HepG2 (cell line): ENCODE measurements around the gene BMERB1. TPM values are rescaled to one million over a fixed set of nuclear protein-coding genes. Genes with fewer than 3 reads are reported as not detected.

Experiments used
- ATAC-seq: fragments of 200-7000 bp; cut with Tn5 transposase; 3 replicates; pipeline ENCODE4 v1.9.1; 2020; ENCODE audit warnings: mild to moderate bottlenecking, moderate library complexity
- BruUV-seq: library from RNA; stranded (reverse); fragments of 400-500 nt; replicated peaks from 2 replicates; lab custom pipeline; 2021; lab: Mats Ljungman, UMichigan
- CTCF ChIA-PET: fragments of 300-600 bp; formaldehyde crosslinking; extraction: SDS; loops from one replicate; lab custom pipeline; 2021; ENCODE audit warnings: low total read pairs, inconsistent platforms, low intra/inter-chr PET ratio; lab: Yijun Ruan, JAX
- POLR2A ChIA-PET: fragments of 350-600 bp; sonication (Branson Sonifier 250); formaldehyde crosslinking; loops from one replicate; lab custom pipeline; 2020; ENCODE audit warnings: antibody characterized with exemption, inconsistent platforms; lab: Yijun Ruan, JAX
- DNase-seq: peaks from one replicate; pipeline ENCODE4 v3.0.0-alpha.2; 2015; ENCODE audit warnings: low spot score
- FAIRE-seq: peaks from 3 replicates; lab custom pipeline; 2011; peaks lifted over from hg19 to GRCh38; lab: Jason Lieb, UNC
- H2AFZ ChIP-seq: one replicate; pipeline ENCODE4 v1.6.1; 2011; ENCODE audit warnings: low read length, inconsistent platforms
- H3K27ac ChIP-seq: fragments of 300-600 bp; 3 replicates; pipeline ENCODE4 v1.8.0; 2011; ENCODE audit warnings: mixed run types, mild to moderate bottlenecking, mixed read lengths, low read length, inconsistent platforms; ENCODE audit not compliant: insufficient read depth; ENCODE audit errors: extremely low read length
- H3K27me3 ChIP-seq, 2 experiments: fragments of 200-600 bp in 1 of 2; 2 replicates in 1 of 2; 3 replicates in 1 of 2; pipeline versions ENCODE4 v1.6.0 to v1.8.0; 2011; ENCODE audit warnings: low read length in 2 of 2, mild to moderate bottlenecking in 2 of 2, moderate library complexity in 2 of 2, inconsistent platforms in 1 of 2; ENCODE audit not compliant: insufficient read depth in 2 of 2, control insufficient read depth in 1 of 2
- H3K36me3 ChIP-seq, 2 experiments: fragments of 200-600 bp in 1 of 2; replicated peaks in 1 of 2; 2 replicates in 1 of 2; 3 replicates in 1 of 2; pipeline versions ENCODE4 v1.5.1 to v1.8.0; 2011; ENCODE audit warnings: low read length in 2 of 2, inconsistent platforms in 1 of 2; ENCODE audit not compliant: insufficient read depth in 2 of 2, control insufficient read depth in 1 of 2
- H3K4me1 ChIP-seq: 2 replicates; pipeline ENCODE4 v1.5.1; 2012; ENCODE audit warnings: low read length, inconsistent platforms; ENCODE audit not compliant: insufficient read depth
- H3K4me2 ChIP-seq: 2 replicates; pipeline ENCODE4 v1.6.0; 2011; ENCODE audit warnings: low read depth, low read length, inconsistent platforms
- H3K4me3 ChIP-seq, 3 experiments: fragments of 200-600 bp in 1 of 3; sonication (generic), shearing (Covaris generic) in 1 of 3; replicated peaks in 1 of 3; 2 replicates each; pipeline ENCODE4 v1.5.1; 2011 to 2016; ENCODE audit warnings: low read length in 3 of 3, inconsistent platforms in 2 of 3, low read depth in 2 of 3, mild to moderate bottlenecking in 2 of 3, control low read depth in 1 of 3, mixed read lengths in 1 of 3; ENCODE audit not compliant: insufficient read depth in 1 of 3
- H3K79me2 ChIP-seq: one replicate; pipeline ENCODE4 v1.6.1; 2011; ENCODE audit warnings: low read length, inconsistent platforms; ENCODE audit not compliant: insufficient read depth
- H3K9ac ChIP-seq: 2 replicates; pipeline ENCODE4 v1.6.0; 2011; ENCODE audit warnings: mild to moderate bottlenecking, low read depth, low read length, inconsistent platforms; ENCODE audit not compliant: insufficient read depth
- H3K9me3 ChIP-seq: 2 replicates; pipeline ENCODE4 v1.5.1; 2012; ENCODE audit warnings: mild to moderate bottlenecking, low read length
- H4K20me1 ChIP-seq: 2 replicates; pipeline ENCODE4 v1.6.0; 2011; ENCODE audit warnings: inconsistent platforms, mild to moderate bottlenecking, low read length, moderate library complexity; ENCODE audit not compliant: insufficient read depth
- CENPBD1 ChIP-seq: sonication (generic); formaldehyde crosslinking; IDR thresholded peaks from 2 replicates; pipeline ENCODE4 v1.8.0; 2022; ENCODE audit warnings: missing genetic modification reagents, low read depth, mild to moderate bottlenecking, borderline replicate concordance
- CHCHD3 ChIP-seq: sonication (generic); formaldehyde crosslinking; IDR thresholded peaks from 2 replicates; pipeline ENCODE4 v1.8.0; 2022; ENCODE audit warnings: mild to moderate bottlenecking, missing genetic modification reagents, moderate library complexity
- DDIT3 ChIP-seq: sonication (generic); formaldehyde crosslinking; IDR thresholded peaks from 2 replicates; pipeline ENCODE4 v1.4.0; 2020; ENCODE audit warnings: mild to moderate bottlenecking, missing genetic modification reagents
- FOXO4 ChIP-seq: sonication (generic); formaldehyde crosslinking; conservative IDR thresholded peaks from 2 replicates; pipeline ENCODE4 v1.8.1; 2023; ENCODE audit warnings: missing genetic modification reagents
- GTF2F1 ChIP-seq: fragments of 150-350 bp; IDR thresholded peaks from 2 replicates; pipeline ENCODE4 v1.6.1; 2014; ENCODE audit warnings: low read length
- HDAC1 ChIP-seq: sonication (generic); formaldehyde crosslinking; IDR thresholded peaks from 2 replicates; pipeline ENCODE4 v1.5.1; 2020; ENCODE audit warnings: mild to moderate bottlenecking, missing genetic modification reagents
- HES4 ChIP-seq: sonication (generic); formaldehyde crosslinking; IDR thresholded peaks from 2 replicates; pipeline ENCODE4 v1.9.0; 2021; ENCODE audit warnings: mild to moderate bottlenecking, missing genetic modification reagents, borderline replicate concordance
- ZBTB43 ChIP-seq: sonication (generic); formaldehyde crosslinking; conservative IDR thresholded peaks from 2 replicates; pipeline ENCODE4 v1.4.0; 2020; ENCODE audit warnings: missing genetic modification reagents
- ZHX1 ChIP-seq: sonication (generic); formaldehyde crosslinking; IDR thresholded peaks from 2 replicates; pipeline ENCODE4 v1.8.1; 2022; ENCODE audit warnings: low read depth, mild to moderate bottlenecking, missing genetic modification reagents
- ZMAT3 ChIP-seq: sonication (generic); formaldehyde crosslinking; conservative IDR thresholded peaks from 2 replicates; pipeline ENCODE4 v1.7.0; 2021; ENCODE audit warnings: missing genetic modification reagents
- ZNF354B ChIP-seq: sonication (generic); formaldehyde crosslinking; IDR thresholded peaks from 2 replicates; pipeline ENCODE4 v1.8.0; 2022; ENCODE audit warnings: mild to moderate bottlenecking, missing genetic modification reagents
- ZNF367 ChIP-seq: sonication (generic); formaldehyde crosslinking; IDR thresholded peaks from 2 replicates; pipeline ENCODE4 v1.4.0; 2020; ENCODE audit warnings: missing genetic modification reagents, borderline replicate concordance
- ZNF572 ChIP-seq: sonication (generic); formaldehyde crosslinking; IDR thresholded peaks from 2 replicates; pipeline ENCODE4 v1.5.1; 2020; ENCODE audit warnings: mild to moderate bottlenecking, missing genetic modification reagents
- ZNF674 ChIP-seq: sonication (generic); formaldehyde crosslinking; IDR thresholded peaks from 2 replicates; pipeline ENCODE4 v1.5.0; 2020; ENCODE audit warnings: low read depth, mild to moderate bottlenecking, missing genetic modification reagents
- WGBS: methylation state at CpG from one replicate; pipeline ENCODE4 v1.1.6; 2017; ENCODE audit warnings: low lambda C conversion rate; 5-methylcytosine and 5-hydroxymethylcytosine counted together
- in situ Hi-C: cut with HindIII; loops from 2 replicates; pipeline ENCODE4 v1.10.0; 2017; ENCODE audit warnings: low pct_unique_long_range_greater_than_20kb; ENCODE audit not compliant: extremely low pct_ligation_motif_present
- intact Hi-C: fragments of 100-400 bp; cut with micrococcal nuclease; formaldehyde crosslinking; loops from one replicate; pipeline ENCODE4 v1.10.0; 2022; ENCODE audit not compliant: unreplicated experiment
- polyA plus RNA-seq, 8 experiments: library from polyadenylated mRNA; depleted of rRNA in 3 of 8; stranded (reverse) in 7 of 8; unstranded in 1 of 8; fragments of >200 nt; fragmentation: Illumina TruSeq in 4 of 8; extraction: Trizol in 4 of 8; gene quantifications; 2 replicates each; pipeline versions ENCODE4 v1.2.1 to v1.2.3, GENCODE V29; 2011 to 2016; ENCODE audit warnings: low read depth in 4 of 8, missing spikeins in 1 of 8, mixed read lengths in 1 of 8; ENCODE audit not compliant: insufficient read depth in 1 of 8
- total RNA-seq, 5 experiments: library from RNA; depleted of rRNA; stranded (reverse); fragments of >200 nt; fragmentation: Illumina TruSeq; extraction: Trizol; gene quantifications; 2 replicates each; pipeline ENCODE4 v1.2.3, GENCODE V29; 2016; ENCODE audit warnings: low read depth in 1 of 5

The BMERB1 gene
- total and polyA plus RNA-seq, 2 of the 13 experiments (the other 11 are each of a cell fraction or from before 2014, with no cell fraction given) = 1.4 TPM

DNA sequence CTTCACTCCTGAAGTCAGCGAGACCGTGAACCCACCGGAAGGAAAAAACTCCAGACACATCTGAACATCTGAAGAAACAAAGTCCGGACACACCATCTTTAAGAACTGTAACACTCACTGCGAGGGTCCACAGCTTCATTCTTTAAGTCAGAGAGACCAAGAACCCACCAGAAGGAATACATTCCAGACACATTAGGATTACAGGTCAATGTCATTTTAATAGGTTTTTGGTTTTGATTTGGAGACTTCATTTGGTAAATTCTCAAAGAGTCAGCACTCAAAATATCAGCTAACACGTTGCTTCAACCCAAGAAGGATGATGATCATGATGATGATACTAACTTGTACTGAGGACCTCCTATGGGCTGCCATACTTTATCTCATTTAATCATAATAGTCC is 7.6 kb upstream of the BMERB1 start:
- peaks cover 16% of the 10 kb centered on the region for H3K4me1 ChIP-seq
- ChIA-PET CTCF (interaction anchor here (1.5 to 3.1 kb wide), 4 partner anchors 40 to 277 kb away, joined by 4 to 29 read pairs (median 26); no protein-coding TSS in a partner anchor), POLR2A (interaction anchor here (1.5 kb wide), 1 partner anchor 124 kb away, joined by 3 read pairs; no protein-coding TSS in a partner anchor)
- H2AFZ ChIP-seq = no peak overlapping the region
- in situ Hi-C loops (loop anchor here (5.0 to 10.0 kb wide), 2 partner anchors 41 to 278 kb away; no protein-coding TSS in a partner anchor), intact Hi-C loops (loop anchor here (1.0 to 2.0 kb wide), 3 partner anchors 41 to 278 kb away; no protein-coding TSS in a partner anchor)
- 0 out of 5 replicates have a peak, but pooled peaks cover 0 to 5% of the 10 kb centered on the region in 2 experiments for H3K27me3 ChIP-seq
- no peak overlapping the region for H3K27ac ChIP-seq
- H3K4me3 ChIP-seq = no peak overlapping the region
- no peaks in the 10 kb centered on the region for H3K36me3 ChIP-seq
- no peak for DNase-seq
- ATAC-seq = no peak
- no peak overlapping the region for H3K4me2 ChIP-seq
- no peaks in the 10 kb centered on the region for H4K20me1 ChIP-seq
- H3K9me3 ChIP-seq = no peaks in the 10 kb centered on the region
- no peaks in the 10 kb centered on the region for H3K79me2 ChIP-seq
- H3K9ac ChIP-seq = no peak overlapping the region
- BruUV-seq = no TSS peak
- no peak for FAIRE-seq
- WGBS = 53% methylated on average over 6 of the region's 6 CpGs
- TF ChIP-seq ZBTB43 (CRISPR knock-in tag) = no peak
- no peak for TF ChIP-seq ZNF572
- TF ChIP-seq GTF2F1 = no peak
- no peak for TF ChIP-seq ZNF367 (CRISPR knock-in tag)
- no peak for TF ChIP-seq ZMAT3
- no peak for TF ChIP-seq ZNF354B (CRISPR knock-in tag)
- no peak for TF ChIP-seq ZNF674 (CRISPR knock-in tag)
- no peak for TF ChIP-seq DDIT3 (CRISPR knock-in tag)
- TF ChIP-seq CHCHD3 = no peak
- no peak for TF ChIP-seq HES4 (CRISPR knock-in tag)
- no peak for TF ChIP-seq ZHX1 (CRISPR knock-in tag)
- no peak for TF ChIP-seq FOXO4 (CRISPR knock-in tag)
- TF ChIP-seq CENPBD1 = no peak
- no peak for TF ChIP-seq HDAC1
